NCI-H128 (cell line): ENCODE results near the gene CAMKV.
"Not testable (repeated sequence)": the region's sequence is repeated elsewhere in the genome, so short reads cannot be mapped to it uniquely, and the experiment has no call there.

ENCODE experiments used
- DNase-seq: peaks from one replicate; lab custom pipeline; 2025; ENCODE audit not compliant: unreplicated experiment; lab: John Stamatoyannopoulos, UW

The CAMKV gene

DNA sequence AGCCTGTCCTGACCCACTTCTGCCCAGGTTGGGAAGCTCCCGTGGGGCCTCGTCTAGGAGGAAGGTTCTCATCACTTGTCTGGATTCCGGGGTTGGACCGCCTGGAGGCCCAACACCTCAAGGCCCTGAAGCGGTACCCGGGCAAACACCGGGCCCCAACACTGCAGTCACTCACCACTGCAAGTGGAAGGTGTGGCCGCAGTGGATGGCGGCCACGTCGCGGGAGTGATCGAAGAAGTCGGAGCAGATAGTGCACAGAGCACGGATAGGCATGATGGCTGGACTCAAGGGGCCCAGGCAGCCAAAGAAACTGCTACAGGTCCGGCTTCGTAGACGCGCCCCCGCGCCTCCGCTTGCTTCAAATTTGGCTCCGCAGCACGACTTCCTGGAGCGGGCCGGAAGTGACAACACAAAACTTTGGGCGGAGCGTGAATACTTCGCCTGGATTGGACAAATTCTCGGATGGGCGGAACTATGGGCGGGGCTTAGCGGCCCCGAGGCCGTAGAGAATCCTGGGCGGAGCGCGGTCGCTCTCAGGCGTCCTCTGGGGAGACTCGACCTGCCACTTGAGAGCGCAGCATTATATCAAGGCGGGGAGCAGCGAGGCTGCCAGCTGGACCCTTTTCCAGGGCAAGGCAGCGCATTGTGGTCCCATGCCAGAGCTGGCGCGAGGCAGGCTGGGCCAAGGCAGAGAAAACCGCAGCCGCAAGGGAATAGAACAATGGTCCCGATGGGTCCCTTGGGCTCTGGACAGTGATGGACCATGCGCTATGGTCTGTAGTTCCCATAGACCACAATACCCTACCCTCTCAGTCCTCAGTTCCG, 13.3 kb downstream of the CAMKV start, which contains the start of gene TRAIP:
Gene TRAIP, minus strand, starts transcription at position 384 of the 825 bp plus-strand sequence. Its CDS starts 111 bp downstream, at position 273.
- DNase-seq, result peak; percentile 97

DNA sequence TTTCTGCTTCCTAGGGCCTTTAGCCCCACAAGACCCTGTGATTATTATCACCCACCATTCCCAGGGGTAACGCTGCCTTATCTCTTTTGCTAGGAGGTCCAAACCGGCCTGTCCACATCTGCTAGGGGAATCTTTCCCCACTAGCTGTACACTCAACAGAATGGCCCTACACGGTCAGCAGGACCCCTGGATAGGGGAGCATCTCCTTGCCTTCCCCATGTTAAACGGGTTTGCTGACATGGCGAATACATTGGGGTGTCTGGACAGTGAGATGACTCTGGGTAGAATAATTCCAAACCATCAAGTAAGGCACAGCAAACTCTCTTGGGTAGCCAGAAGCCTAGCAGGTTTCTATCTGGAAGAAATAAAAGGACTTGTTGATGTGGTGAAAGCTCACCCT, 14.0 kb downstream of the CAMKV start:
- DNase-seq, result no peak

DNA sequence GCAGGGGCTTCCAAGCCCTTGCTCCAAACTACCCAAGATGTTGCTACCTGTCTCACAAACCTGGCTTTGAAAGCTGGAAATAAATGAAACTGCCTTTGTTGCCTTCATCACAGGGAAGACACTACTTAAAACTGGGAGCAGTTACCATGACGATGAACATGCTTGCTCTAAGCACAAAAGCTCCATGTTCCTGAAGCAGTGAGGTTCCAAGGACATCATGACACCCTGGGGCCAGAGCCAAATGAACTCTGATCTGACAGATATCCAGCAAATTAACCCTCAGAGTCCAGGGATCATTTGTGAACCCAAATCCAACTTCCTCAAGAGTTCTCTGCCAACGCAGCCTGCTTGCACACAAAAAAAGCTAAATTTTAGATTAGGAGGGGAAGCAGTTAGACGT, 24.0 kb downstream of the CAMKV start:
- DNase-seq, result no peak

DNA sequence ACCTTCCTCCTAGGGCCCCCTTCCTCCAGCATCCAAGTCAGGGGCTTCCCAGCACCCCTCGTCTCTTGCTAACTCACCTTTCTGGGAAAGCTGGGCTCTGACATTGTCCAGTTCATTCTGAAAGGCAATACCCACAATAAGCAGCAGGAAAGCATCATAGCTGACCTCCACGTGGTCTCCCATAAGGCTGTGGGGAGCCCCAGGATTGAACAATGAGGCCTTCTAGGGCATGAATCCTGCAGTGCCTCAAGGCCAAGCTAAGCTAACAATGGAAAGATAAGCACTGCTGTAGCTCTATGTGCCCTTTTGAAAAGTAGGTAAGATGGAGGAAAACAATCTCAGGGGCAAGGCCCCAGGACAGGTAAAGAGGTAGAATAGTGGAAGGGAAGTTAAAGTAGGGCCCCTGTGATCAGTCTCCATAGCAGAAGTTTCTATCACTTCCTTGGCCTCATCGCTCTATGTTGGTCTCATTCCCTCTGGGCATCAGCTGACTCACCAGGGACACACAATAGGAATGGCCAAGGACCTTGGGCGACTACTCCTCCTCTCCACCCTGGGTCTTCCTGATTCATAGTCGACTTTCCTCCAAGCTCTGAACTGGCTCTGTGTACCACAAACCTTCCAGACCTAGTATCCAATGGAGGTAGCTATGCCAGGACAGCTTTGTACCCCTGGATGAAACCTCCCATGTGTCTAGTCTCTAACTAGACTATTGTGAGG, 25.1 kb downstream of the CAMKV start:
- DNase-seq, result no peak

DNA sequence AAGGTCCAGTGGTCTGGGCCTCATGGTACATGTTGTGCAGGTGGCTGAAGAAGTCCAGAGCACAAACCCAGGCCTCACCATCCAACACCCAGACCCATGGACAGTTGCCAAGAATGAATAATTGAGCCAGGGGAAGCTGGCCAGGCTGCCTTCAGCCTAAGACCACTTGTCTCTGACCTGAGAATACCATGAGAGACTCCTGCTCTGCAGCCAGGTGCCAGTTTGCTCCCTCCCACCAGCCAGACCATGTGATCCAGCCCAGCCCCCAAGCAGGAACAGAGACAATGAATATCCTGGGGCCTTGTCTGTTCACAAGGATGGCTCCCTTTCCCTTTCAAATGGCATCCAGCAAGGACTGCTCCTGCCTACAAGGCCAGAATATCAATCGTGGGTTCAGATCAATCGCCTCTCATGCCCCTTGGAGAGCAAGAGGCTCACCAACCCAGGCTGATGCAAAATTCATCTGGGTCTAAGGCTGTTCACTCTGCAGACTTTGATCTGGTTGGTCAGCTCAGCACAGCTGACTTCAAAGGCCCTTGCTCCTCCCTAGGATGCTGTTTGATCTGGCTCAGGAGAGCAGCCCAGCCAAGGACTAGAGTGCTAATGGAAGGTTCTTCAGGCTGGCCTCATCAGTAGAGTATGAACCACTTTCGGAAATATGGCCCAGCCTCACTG, 26.7 kb downstream of the CAMKV start:
- no peak for DNase-seq

DNA sequence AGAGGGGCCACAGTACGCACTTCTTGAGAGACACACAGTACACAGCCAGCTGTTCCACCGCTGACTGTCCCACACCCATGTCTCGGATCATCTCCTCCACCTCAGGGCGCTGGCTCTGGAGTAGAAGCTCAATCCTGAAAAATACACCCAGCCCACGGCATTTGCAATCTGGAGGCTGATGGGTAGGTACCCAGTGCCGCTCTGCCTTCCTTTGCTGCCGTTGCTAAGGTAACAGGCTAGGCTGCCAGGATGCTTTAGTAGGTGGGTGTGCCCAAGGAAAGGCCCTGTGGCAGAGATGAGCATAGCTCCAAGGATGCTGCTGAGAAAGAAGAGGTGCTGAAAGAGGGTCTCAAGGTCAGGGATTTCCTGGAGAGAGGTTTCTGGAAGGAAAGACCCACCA, 27.9 kb downstream of the CAMKV start:
- DNase-seq, result no peak

DNA sequence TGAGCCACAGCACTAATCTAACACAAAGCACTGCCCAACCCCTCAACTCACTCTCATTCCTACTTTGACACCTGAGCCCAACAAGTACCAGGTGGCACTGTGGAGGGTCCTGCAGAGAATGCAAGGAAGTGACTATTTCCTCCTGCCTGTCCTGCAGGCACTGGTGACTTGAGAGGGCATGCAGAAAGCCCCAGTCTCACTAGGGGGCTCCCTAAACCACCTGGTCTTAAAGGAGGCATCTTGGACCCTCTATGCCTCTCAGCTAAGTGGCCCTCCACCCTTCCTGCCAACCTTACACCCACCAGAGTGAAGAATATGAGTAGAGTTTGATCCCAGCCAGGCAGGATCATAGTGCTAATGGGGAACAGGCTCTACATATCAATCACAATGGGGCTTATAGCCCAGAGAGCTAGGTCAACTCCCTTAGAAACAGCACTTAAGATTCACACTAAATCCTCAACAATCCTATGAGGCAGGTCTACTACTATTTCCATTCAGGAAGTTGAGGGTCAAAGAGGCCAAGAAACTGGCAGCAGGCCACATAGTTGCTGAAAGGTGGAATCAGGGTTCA, 28.5 kb downstream of the CAMKV start:
- no peak for DNase-seq

DNA sequence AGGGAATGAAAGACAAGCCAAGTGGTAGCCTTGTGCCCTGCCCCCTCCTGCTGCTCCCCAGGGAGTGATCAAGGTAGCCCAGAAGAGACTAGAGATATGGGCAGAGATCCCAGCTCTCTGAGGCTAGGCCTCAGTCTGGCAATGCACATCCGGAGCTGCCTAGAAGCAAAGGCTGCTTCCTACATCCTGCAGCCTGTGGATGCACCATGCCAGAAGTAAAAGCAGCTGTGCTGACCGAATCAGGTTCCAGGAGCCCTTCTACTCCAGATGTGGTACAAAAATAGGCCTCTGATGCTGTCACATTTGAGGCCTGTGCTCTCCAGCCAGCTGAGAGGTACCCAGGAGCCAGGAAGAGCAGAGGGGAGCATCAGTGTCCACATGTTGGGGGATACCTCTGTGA, 29.3 kb downstream of the CAMKV start:
- DNase-seq, result no peak

DNA sequence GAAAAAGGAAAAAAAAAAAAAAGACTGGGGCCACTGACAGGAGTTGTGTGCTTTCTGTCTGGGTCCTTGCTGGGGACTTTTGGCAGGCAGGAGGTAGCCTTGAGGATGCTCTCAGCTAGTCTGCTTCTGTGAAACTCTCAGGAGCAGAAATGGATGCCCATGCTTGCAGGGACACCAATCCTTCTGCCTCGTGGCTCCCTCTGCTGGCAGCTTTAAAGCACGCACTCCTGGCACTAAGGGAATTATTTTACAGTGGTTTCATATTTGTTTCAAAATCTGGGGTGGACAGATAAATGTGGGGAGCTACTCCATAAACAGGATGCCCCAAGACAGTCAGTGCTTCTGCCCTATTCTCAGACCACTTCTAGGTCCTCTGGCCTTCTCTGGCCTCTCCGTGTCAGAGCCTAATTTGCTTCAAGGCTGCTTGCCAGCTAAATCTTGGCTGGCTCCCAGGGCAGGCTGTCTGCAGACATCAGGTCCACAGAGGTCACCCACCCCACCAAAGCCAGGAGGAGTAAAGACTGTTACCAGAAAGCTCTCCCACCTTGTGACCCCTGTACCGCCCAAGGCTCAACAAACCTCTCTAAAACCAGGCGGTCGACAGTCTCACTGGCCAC, 30.4 kb downstream of the CAMKV start:
- DNase-seq, result peak; percentile 51

DNA sequence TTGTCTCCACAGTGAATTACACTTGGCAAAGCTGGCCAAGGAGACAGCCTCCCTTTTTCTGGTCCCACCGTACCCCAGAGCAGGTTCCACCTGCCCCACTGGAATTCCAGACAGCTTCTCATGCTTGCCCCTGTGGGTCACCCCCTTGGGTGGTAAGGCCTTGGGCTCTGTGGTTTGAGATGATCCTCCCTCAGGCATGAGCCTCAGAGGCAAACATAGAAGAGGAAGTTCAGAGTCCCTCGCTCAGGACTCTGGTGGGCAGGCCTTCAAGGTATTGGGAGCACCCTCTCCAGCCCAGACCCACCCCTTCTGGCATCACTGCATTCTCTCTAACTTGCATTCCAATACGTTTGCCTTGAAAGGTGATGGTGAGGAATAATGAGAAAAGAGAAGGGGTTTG, 38.4 kb downstream of the CAMKV start:
- DNase-seq, result no peak

DNA sequence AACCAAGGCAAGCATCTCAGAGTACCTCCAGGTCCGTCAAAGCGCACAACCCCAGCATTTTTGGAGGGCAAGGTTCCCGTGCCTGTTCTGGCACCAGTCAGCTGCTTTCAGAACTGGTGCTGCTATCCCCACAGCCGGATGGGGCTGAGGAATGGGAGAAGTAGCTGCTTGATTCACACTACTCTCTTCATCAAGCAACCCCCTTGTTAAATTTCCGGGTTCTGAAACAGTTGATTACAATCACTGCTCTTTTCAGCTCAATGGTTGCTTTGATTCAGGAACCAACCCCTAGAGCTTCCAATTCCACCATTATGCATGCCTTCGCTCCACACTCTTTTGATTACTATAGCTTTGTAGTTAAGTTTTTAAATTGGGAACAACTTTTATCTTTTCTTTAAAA, 43.7 kb downstream of the CAMKV start:
- DNase-seq, result no peak

DNA sequence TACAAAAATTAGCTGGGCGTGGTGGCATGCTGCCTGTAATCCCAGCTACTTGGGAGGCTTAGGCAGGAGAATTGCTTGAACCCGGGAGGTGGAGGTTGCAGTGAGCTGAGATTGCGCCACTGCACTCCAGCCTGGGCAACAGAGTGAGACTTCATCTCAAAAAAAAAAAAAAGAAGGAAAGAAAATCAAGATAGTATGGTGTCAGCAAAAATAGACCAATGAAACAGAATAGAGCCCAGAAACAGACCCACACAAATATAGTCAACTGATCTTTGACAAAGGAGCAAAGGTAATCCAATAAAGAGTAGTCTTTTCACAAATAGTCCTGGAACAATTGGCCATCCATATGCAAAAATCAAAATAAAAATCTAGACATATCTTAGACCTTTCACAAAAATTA, 46.6 kb downstream of the CAMKV start:
- not testable (repeated sequence) for DNase-seq

DNA sequence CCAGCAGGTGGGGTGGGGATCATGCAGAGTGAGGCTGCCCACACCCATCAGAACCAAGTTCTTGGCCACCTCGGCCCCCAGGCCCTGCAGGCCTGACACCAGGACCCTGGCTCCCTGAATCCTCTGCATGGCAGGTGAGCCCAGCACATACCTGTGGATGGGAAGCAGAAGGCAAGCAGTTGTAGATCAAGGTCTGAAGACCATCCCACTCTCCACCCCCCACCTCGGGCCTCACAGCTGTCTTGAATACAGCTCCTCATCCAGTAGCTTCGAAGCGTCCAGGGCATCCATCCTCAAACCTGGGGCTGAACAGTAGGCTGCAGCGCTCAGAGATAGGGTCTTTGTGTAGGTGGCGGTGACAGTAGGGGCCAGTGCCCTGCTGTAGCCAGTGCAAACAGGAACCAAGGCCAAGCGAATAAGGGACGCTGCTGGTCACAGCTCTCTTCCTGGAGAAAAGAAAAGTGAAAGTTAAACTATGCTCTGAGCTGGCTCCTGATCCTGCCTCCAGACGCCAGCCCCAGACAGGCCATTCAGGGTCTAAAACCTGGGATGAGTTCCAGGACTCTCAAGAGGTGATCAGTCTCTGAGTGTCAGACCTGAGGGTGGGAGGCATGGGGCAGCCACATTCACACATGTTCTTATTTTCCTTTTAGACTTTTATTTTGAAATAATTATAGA, 56.1 kb downstream of the CAMKV start, which contains the start of gene UBA7:
Gene UBA7, minus strand, starts transcription at position 457 of the 678 bp plus-strand sequence. Its CDS starts 166 bp downstream, at position 291.
- DNase-seq, result no peak

DNA sequence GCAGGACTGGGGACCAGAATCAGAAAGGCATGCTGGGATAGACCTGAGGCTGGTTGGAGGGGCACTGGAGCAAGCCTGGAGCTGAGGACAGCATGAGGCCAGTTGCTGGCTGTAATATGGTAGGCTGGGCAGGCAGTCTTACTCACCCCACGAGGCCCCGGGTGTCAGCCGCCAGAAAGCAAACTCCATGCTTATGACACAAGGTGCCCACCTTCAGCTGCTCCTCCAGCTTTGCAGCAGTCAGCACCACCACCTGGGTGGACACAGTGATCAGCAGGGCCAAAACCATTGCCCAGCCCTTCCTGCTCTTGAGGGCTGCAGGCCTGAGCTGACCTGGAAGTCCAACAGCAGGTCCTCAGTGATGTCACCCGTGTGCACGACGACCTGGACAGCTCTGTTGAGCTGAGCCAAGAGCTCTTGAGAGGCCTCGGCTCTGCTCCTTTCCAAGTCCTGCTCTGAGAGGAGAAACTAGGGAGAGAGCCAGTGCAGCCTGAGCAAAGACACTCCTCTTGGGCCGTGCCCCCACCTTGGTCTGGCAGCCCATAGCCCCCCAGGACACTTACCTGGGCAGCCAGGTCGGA, 56.7 kb downstream of the CAMKV start:
- DNase-seq, result no peak
